ENCODE data around the gene ARV1.

DNA sequence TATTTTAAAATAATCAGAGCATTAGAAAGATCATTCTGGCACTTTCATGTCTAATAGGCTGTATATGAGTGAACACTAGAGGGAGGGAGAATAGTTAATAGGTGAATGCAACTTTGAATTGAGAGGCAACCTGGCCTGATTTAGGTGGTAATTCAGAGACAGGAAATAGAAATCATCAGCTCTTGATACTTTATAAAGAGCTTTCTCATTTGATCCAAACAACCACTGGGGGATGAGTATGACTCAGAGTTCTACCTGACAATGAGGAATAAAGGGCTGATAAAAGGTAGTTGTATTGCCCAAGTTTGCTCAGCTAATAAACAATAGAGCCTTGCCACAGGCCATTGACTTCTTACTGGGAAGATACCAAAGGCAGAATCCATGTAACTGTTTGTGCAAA lies 66.4 kb downstream of the ARV1 start:
- TF ChIP-seq GATA2 (IDR thresholded peaks at IDR 0.05; ENCODE audit: low read depth, low read length) (no peak), GATA3 (IDR thresholded peaks at IDR 0.05; ENCODE audit: low read depth, low read length) (no peak)
